OCI-LY7 (cell line): Measurements from ENCODE around the gene SNX13.

ENCODE experiments used
- EZH2phosphoT487 ChIP-seq: fragments of 200-600 bp; sonication (generic); IDR thresholded peaks from 2 replicates; pipeline ENCODE4 v1.6.1; 2018; ENCODE audit warnings: low read depth, borderline replicate concordance, mild to moderate bottlenecking, mixed run types, antibody characterized with exemption, low read length, moderate library complexity, mixed read lengths
- TF ChIP-seq, protein P1 (sequence below): fragments of 200-600 bp; sonication (generic); conservative IDR thresholded peaks from 2 replicates; pipeline ENCODE4 v1.5.1; 2014; ENCODE audit warnings: mild to moderate bottlenecking, antibody characterized with exemption, low read length, moderate library complexity, mixed read lengths

DNA sequence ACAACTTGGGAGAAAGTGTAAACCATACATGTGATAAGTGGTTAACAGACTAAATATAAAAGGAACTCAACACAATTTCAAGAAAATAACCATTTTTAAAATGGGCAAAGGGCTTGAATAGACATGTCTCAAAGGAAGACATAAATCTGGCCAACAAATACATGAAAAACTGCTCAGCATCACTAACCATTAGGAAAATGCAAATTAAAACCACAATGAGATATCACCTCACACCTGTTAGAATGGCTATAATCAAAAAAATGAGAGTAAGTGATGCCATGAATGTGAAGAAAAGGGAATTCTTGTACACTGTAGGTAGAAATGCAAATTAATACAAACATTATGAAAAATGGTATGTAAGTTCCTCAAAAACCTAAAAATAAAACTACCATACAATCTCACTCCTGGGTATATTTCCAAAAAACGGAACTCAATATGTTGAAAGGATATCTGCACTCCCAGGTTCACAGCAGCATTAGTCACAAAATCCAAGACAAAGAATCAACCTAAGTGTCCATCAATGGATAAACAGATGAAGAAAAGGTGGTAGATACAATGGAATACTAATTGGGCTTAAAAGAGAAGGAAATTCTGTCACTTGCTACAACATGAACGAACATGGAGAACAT lies 5.6 kb downstream of the SNX13 start:
- TF ChIP-seq, protein P1, sequence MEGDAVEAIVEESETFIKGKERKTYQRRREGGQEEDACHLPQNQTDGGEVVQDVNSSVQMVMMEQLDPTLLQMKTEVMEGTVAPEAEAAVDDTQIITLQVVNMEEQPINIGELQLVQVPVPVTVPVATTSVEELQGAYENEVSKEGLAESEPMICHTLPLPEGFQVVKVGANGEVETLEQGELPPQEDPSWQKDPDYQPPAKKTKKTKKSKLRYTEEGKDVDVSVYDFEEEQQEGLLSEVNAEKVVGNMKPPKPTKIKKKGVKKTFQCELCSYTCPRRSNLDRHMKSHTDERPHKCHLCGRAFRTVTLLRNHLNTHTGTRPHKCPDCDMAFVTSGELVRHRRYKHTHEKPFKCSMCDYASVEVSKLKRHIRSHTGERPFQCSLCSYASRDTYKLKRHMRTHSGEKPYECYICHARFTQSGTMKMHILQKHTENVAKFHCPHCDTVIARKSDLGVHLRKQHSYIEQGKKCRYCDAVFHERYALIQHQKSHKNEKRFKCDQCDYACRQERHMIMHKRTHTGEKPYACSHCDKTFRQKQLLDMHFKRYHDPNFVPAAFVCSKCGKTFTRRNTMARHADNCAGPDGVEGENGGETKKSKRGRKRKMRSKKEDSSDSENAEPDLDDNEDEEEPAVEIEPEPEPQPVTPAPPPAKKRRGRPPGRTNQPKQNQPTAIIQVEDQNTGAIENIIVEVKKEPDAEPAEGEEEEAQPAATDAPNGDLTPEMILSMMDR, result no peak
- no peak for TF ChIP-seq EZH2phosphoT487
